GM21390 (cell line): ENCODE measurements around the gene EFHD2.
"Not testable (repeated sequence)": the region's sequence is repeated elsewhere in the genome, so short reads cannot be mapped to it uniquely, and the experiment has no call there.

Experiments used
- ATAC-seq: cut with Tn5 transposase; IDR thresholded peaks from one replicate; pipeline ENCODE4 v1.9.1; 2021; ENCODE audit not compliant: unreplicated experiment

The EFHD2 gene

GRCh38 chr1:15452216-15452615 is 42.5 kb downstream of the EFHD2 start:
- no peak for ATAC-seq

- no peak for ATAC-seq
Observed at GRCh38 chr1:15452866-15453571, 43.3 kb downstream of the EFHD2 start.

- no peak for ATAC-seq
Observed at GRCh38 chr1:15453734-15454133, 44.0 kb downstream of the EFHD2 start.

GRCh38 chr1:15454256-15454655 is 44.6 kb downstream of the EFHD2 start:
- no peak for ATAC-seq

GRCh38 chr1:15455522-15455921 is 45.8 kb downstream of the EFHD2 start:
- peak; percentile 66 for ATAC-seq

- ATAC-seq: no peak
Observed at GRCh38 chr1:15456313-15456954, 46.7 kb downstream of the EFHD2 start, which contains the start of gene CELA2A. CELA2A (plus strand) TSS chr1:15456732; CDS start chr1:15456754, 22 bp downstream.

- no peak for ATAC-seq
Observed at GRCh38 chr1:15457585-15457984, 47.9 kb downstream of the EFHD2 start.

GRCh38 chr1:15458388-15458787 is 48.7 kb downstream of the EFHD2 start:
- ATAC-seq: not testable (repeated sequence)

- ATAC-seq: no peak
Observed at GRCh38 chr1:15459771-15460707, 50.4 kb downstream of the EFHD2 start.

GRCh38 chr1:15460708-15461095 is 51.0 kb downstream of the EFHD2 start:
- ATAC-seq: no peak

GRCh38 chr1:15463064-15463800 is 53.5 kb downstream of the EFHD2 start:
- not testable (repeated sequence) for ATAC-seq

- not testable (repeated sequence) for ATAC-seq
Observed at GRCh38 chr1:15463926-15464322, 54.2 kb downstream of the EFHD2 start.

- no peak for ATAC-seq
Observed at GRCh38 chr1:15465674-15466073, 56.0 kb downstream of the EFHD2 start.

GRCh38 chr1:15466955-15467625 is 57.4 kb downstream of the EFHD2 start:
- not testable (repeated sequence) for ATAC-seq

GRCh38 chr1:15468145-15468544 is 58.5 kb downstream of the EFHD2 start:
- ATAC-seq: no peak

- ATAC-seq: no peak
Observed at GRCh38 chr1:15469361-15469760, 59.7 kb downstream of the EFHD2 start.

GRCh38 chr1:15469821-15470448 is 60.2 kb downstream of the EFHD2 start:
- not testable (repeated sequence) for ATAC-seq

GRCh38 chr1:15471067-15471466 is 61.4 kb downstream of the EFHD2 start:
- not testable (repeated sequence) for ATAC-seq

GRCh38 chr1:15471723-15472122 is 62.0 kb downstream of the EFHD2 start:
- not testable (repeated sequence) for ATAC-seq

- no peak for ATAC-seq
Observed at GRCh38 chr1:15472587-15472986, 62.9 kb downstream of the EFHD2 start.
